ENCODE results near the gene BCL2L13. TPM values are rescaled to one million over a fixed set of nuclear protein-coding genes. Genes with fewer than 3 reads are reported as not detected.

The BCL2L13 gene
- polyA plus RNA-seq, 1 donor (not counting 4 experiments of a cell fraction or from before 2014, with no cell fraction given) = 51.0 TPM

DNA sequence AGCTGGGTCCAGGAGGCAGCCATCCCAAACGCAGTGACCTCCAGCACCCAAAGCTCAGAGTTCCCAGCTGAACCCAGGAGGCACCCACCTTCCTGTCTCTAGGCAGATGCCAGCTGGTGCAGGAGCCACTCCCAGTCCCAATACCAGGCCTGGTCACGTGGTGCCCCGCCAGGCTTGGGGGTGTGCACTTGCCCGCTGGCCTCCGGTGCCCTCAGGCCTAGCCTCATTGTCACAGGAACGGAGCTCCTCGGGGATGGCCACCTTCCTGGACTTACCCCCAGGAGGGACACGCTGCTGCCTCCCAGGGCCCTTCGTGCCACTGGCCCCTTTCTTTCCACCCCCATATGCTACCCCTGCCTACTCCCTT lies 131.1 kb downstream of the BCL2L13 start:
- FAIRE-seq (no peak), DNase-seq (ENCODE audit: low read depth, low spot score) (no peak)
- Histone ChIP-seq H3K79me2 (ENCODE audit: control insufficient read depth, insufficient read depth, low read length) (peaks cover 13% of the 10 kb centered on the region), H2AFZ (ENCODE audit: control insufficient read depth, low read length) (no peak overlapping the region), H3K4me1 (ENCODE audit: control insufficient read depth, extremely low read depth, insufficient read depth, low read length) (peaks cover 13% of the 10 kb centered on the region), H3K9me3 (ENCODE audit: control insufficient read depth, low read depth, low read length) (no peaks in the 10 kb centered on the region), H3K27me3 (ENCODE audit: control insufficient read depth, extremely low read depth, insufficient read depth, low read length) (peaks cover 2% of the 10 kb centered on the region), H3K4me3 (ENCODE audit: control insufficient read depth in 2 of 3, extremely low read depth in 1 of 3, insufficient read depth in 2 of 3, low read depth in 1 of 3, low read length in 3 of 3) (no peak overlapping the region), H4K20me1 (ENCODE audit: control insufficient read depth, extremely low read depth, insufficient read depth, low read length) (peaks cover 13% of the 10 kb centered on the region), H3K9me1 (ENCODE audit: control insufficient read depth, extremely low read depth, insufficient read depth, low read length) (no peaks in the 10 kb centered on the region), H3K36me3 (ENCODE audit: control insufficient read depth in 2 of 2, extremely low read depth in 1 of 2, insufficient read depth in 2 of 2, low read length in 2 of 2) (no peaks in the 10 kb centered on the region), H3K27ac (ENCODE audit: control insufficient read depth, insufficient read depth, low read length) (no peak overlapping the region), H3K4me2 (ENCODE audit: control insufficient read depth, extremely low read depth, insufficient read depth, low read depth, low read length) (no peak overlapping the region), H3K9ac (ENCODE audit: control insufficient read depth, extremely low read depth, insufficient read depth, low read length) (no peak overlapping the region)
- no peak for TF ChIP-seq EZH2 (IDR thresholded peaks at IDR 0.05; ENCODE audit: low read length)
- TF ChIP-seq, protein P1, sequence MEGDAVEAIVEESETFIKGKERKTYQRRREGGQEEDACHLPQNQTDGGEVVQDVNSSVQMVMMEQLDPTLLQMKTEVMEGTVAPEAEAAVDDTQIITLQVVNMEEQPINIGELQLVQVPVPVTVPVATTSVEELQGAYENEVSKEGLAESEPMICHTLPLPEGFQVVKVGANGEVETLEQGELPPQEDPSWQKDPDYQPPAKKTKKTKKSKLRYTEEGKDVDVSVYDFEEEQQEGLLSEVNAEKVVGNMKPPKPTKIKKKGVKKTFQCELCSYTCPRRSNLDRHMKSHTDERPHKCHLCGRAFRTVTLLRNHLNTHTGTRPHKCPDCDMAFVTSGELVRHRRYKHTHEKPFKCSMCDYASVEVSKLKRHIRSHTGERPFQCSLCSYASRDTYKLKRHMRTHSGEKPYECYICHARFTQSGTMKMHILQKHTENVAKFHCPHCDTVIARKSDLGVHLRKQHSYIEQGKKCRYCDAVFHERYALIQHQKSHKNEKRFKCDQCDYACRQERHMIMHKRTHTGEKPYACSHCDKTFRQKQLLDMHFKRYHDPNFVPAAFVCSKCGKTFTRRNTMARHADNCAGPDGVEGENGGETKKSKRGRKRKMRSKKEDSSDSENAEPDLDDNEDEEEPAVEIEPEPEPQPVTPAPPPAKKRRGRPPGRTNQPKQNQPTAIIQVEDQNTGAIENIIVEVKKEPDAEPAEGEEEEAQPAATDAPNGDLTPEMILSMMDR (optimal IDR thresholded peaks at IDR 0.05 in 1 of 3, IDR thresholded peaks at IDR 0.05 in 1 of 3, conservative IDR thresholded peaks at IDR 0.05 in 1 of 3; ENCODE audit: extremely low read depth in 1 of 3, insufficient read depth in 2 of 3, low read length in 3 of 3) = no peak
- dilution Hi-C loops (cut with MboI; ENCODE audit: extremely low pct_ligation_motif_present, low sequenced_read_pairs) = no loop called here

DNA sequence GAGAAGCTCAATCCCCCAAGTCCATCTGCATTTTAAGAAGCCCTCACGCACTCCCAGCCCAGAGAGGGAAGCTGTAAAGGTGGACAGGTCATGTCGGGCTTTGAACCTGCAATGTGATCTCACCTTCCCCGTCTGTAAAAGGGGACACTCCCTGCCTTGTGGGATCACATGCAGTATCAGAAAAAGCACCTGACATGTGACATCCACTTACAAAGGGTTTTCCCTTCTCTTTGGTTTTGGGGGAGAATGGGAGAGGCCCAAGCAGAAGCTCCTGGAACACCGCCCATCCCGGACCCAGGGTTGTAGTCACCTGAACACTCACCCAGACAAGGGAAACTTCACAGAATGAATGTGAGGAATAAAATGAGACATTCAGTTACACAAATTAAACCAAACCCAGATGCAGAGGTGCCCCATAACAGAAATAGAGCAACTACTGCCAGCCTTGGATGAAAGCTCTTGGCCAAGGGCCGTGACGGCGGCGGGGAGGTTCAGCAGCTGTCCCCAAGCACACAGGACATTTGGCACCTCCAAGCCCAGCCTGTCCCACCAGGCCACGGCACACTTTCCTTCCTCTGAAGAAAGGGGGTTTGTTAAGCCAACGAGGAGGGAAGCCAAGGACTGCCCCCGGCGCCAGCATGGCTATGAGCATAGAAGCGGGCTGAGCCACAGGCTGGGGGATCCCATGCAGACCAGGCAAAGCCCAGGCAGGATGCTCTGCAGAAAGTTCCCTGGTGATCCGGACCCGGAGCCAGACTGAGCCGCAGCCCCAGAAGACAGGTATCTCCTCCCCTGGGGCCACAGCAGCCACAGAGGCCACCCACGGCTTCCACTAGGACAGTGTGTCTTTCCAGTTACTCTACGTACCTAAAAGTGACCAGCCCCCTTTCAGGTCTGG lies 131.9 kb downstream of the BCL2L13 start:
- Histone ChIP-seq H3K79me2 (ENCODE audit: control insufficient read depth, insufficient read depth, low read length) (peaks cover 13% of the 10 kb centered on the region), H2AFZ (ENCODE audit: control insufficient read depth, low read length) (no peak overlapping the region), H3K27ac (ENCODE audit: control insufficient read depth, insufficient read depth, low read length) (no peak overlapping the region), H3K4me3 (ENCODE audit: control insufficient read depth in 2 of 3, extremely low read depth in 1 of 3, insufficient read depth in 2 of 3, low read depth in 1 of 3, low read length in 3 of 3) (no peak overlapping the region), H4K20me1 (ENCODE audit: control insufficient read depth, extremely low read depth, insufficient read depth, low read length) (peaks cover 13% of the 10 kb centered on the region), H3K9me3 (ENCODE audit: control insufficient read depth, low read depth, low read length) (no peaks in the 10 kb centered on the region), H3K36me3 (ENCODE audit: control insufficient read depth in 2 of 2, extremely low read depth in 1 of 2, insufficient read depth in 2 of 2, low read length in 2 of 2) (no peaks in the 10 kb centered on the region), H3K9me1 (ENCODE audit: control insufficient read depth, extremely low read depth, insufficient read depth, low read length) (no peaks in the 10 kb centered on the region), H3K27me3 (ENCODE audit: control insufficient read depth, extremely low read depth, insufficient read depth, low read length) (peaks cover 9% of the 10 kb centered on the region), H3K9ac (ENCODE audit: control insufficient read depth, extremely low read depth, insufficient read depth, low read length) (no peak overlapping the region), H3K4me1 (ENCODE audit: control insufficient read depth, extremely low read depth, insufficient read depth, low read length) (peaks cover 13% of the 10 kb centered on the region), H3K4me2 (ENCODE audit: control insufficient read depth, extremely low read depth, insufficient read depth, low read depth, low read length) (no peak overlapping the region)
- DNase-seq (ENCODE audit: low read depth, low spot score) (no peak), FAIRE-seq (no peak)
- dilution Hi-C loops (cut with MboI; ENCODE audit: extremely low pct_ligation_motif_present, low sequenced_read_pairs) = no loop called here
- TF ChIP-seq, protein P1 (optimal IDR thresholded peaks at IDR 0.05 in 1 of 3, IDR thresholded peaks at IDR 0.05 in 1 of 3, conservative IDR thresholded peaks at IDR 0.05 in 1 of 3; ENCODE audit: extremely low read depth in 1 of 3, insufficient read depth in 2 of 3, low read length in 3 of 3) = no peak
- no peak for TF ChIP-seq EZH2 (IDR thresholded peaks at IDR 0.05; ENCODE audit: low read length)
